Mucosa of descending colon (tissue), 3 donors: ENCODE results near the gene LLGL1. TPM values are rescaled to one million over a fixed set of nuclear protein-coding genes. Genes with fewer than 3 reads are reported as not detected.

Source experiments
- ATAC-seq: fragments of 200-7000 bp; cut with Tn5 transposase; one replicate; pipeline ENCODE4 v1.9.1; 2020; ENCODE audit warnings: mild to moderate bottlenecking, moderate library complexity
- DNase-seq, 3 donors: peaks; one replicate each; pipeline ENCODE4 v3.0.0-alpha.2; 2020
- H3K36me3 ChIP-seq: fragments of 200-600 bp; one replicate; pipeline ENCODE4 v1.8.0; 2021; ENCODE audit warnings: low read depth, mild to moderate bottlenecking
- H3K4me1 ChIP-seq: fragments of 200-600 bp; one replicate; pipeline ENCODE4 v1.8.0; 2021; ENCODE audit warnings: low read depth, mild to moderate bottlenecking
- H3K4me3 ChIP-seq: fragments of 200-600 bp; one replicate; pipeline ENCODE4 v1.8.0; 2021; ENCODE audit warnings: mild to moderate bottlenecking
- H3K9me3 ChIP-seq: fragments of 200-600 bp; one replicate; pipeline ENCODE4 v1.8.0; 2021; ENCODE audit warnings: mild to moderate bottlenecking
- intact Hi-C, 2 donors: fragments of 100-400 bp; cut with DNase I in 1 of 2; cut with micrococcal nuclease in 1 of 2; formaldehyde crosslinking; loops; one replicate each; pipeline versions ENCODE4 v1.11.0 to v1.11.1; 2022; cut with DNase I, micrococcal nuclease
- total RNA-seq, 3 donors: library from RNA; stranded (reverse); fragmentation: NEBNext Ultra II Directional in 2 of 3; extraction: Animal tissue kit (Norgen Biotek cat#: 25700) in 2 of 3; gene quantifications; one replicate each; pipeline versions ENCODE4 v1.2.1 to v1.2.4, GENCODE V29; 2021 to 2023
- TF ChIP-seq, protein P1 (sequence below): fragments of 200-600 bp; IDR thresholded peaks from one replicate; pipeline ENCODE4 v1.8.0; 2022; ENCODE audit warnings: antibody characterized with exemption, mild to moderate bottlenecking
- donor health status: DM: no; HTN: no; CAD: no; lungs with moderate emphysema.
- donor health status: DM: no; HTN: no; CAD: no.
- donor health status: DM: no; HTN: yes; CAD: no.

The LLGL1 gene
- total RNA-seq, 3 donors from 2014 or later = 6.7 to 15.1 (median 10.3) TPM

DNA sequence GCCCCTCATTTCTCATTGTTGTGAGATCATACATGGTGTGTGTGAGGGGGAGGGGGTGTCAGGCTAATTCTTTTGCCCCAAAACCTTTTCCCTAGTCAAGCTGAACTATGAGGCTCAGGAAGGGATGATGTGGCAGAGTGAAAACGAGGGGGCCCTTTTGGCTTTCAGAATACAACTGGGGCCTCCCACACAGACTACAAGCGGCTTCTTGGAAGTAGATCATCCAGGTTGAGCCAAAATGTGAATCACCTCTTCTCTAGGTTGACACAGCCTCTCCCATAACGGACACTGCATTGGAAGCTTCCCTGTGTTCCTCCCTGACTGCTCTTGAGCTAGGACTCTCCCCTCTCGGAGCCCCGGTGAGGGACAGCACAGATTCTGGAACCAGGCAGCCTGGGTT lies 44.1 kb upstream of the LLGL1 start:
- intact Hi-C loops = no loop called here

DNA sequence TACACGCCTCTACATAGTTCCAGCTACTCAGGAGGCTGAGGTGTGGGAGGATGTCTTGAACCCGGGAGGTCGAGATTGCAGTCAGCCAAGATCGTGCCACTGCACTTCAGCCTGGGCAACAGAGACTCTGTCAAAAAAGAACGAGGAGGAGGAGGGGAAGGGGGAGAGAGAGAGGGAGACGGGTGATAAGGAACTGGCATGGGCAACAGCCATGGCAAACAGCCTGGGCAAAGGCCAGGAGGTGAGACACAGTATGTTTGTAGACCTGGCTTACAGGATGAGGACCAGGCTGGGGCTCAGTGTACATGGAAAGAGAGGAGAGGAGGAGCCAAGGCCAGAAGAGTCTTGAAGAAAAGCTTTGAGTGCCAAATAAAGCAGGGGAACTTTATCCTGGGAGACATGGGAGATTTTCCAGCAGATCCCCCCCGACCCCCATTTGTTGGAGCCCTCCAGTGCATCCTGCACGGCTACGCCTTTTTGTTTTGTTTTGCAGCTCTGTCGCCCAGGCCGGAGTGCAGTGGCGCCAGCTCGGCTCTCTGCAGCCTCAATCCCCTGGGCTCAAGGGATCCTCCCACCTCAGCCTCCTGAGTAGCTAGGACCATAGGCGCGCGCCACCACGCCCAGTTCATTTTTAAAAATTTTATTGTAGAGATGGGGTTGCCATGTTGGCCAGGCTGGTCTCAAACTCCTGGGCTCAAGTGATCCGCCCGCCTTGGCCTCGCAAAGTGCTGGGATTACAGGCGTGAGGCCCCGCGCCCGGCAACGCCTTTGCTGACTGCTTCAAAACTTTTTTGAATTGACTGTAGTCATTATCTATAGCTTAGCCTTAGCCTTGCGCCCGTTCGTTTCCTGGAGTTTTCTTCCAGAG lies 43.1 kb upstream of the LLGL1 start:
- ATAC-seq (peak; percentile 11), DNase-seq (peak; percentile 60 to 62 (median 60))
- peak overlapping the region; percentile 75 for H3K4me3 ChIP-seq
- peaks cover 33% of the 10 kb centered on the region for H3K4me1 ChIP-seq
- intact Hi-C loops = no loop called here
- peaks cover 5% of the 10 kb centered on the region for H3K36me3 ChIP-seq
- no peaks in the 10 kb centered on the region for H3K9me3 ChIP-seq
- TF ChIP-seq, protein P1, sequence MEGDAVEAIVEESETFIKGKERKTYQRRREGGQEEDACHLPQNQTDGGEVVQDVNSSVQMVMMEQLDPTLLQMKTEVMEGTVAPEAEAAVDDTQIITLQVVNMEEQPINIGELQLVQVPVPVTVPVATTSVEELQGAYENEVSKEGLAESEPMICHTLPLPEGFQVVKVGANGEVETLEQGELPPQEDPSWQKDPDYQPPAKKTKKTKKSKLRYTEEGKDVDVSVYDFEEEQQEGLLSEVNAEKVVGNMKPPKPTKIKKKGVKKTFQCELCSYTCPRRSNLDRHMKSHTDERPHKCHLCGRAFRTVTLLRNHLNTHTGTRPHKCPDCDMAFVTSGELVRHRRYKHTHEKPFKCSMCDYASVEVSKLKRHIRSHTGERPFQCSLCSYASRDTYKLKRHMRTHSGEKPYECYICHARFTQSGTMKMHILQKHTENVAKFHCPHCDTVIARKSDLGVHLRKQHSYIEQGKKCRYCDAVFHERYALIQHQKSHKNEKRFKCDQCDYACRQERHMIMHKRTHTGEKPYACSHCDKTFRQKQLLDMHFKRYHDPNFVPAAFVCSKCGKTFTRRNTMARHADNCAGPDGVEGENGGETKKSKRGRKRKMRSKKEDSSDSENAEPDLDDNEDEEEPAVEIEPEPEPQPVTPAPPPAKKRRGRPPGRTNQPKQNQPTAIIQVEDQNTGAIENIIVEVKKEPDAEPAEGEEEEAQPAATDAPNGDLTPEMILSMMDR = no peak

More for the DNA sequence above, 44.1 kb upstream of the LLGL1 start:
- no peak overlapping the region for H3K4me3 ChIP-seq
- H3K4me1 ChIP-seq = peaks cover 24% of the 10 kb centered on the region
- DNase-seq (no peak), ATAC-seq (no peak)
- no peaks in the 10 kb centered on the region for H3K9me3 ChIP-seq
- TF ChIP-seq, protein P1 = no peak
- peaks cover 5% of the 10 kb centered on the region for H3K36me3 ChIP-seq

DNA sequence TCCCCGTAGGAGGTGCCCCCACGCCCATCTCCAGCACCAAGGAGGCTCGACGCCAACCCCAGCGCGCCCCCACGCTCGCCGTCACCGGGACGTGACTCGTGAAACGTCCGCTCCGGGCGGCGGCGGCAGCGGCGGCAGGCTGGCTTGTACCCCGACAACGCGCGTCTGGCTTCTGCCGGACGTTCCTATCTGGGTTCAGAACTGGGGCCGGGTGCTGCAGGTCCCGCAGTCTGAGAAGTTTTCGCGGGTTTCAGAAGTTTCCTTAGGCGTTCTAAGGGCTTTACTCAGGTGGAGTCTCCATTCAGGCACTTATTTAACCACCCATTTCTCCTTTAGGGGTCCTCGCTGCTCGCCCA lies 42.5 kb upstream of the LLGL1 start:
- TF ChIP-seq, protein P1 = peak; percentile 6
- H3K4me1 ChIP-seq = peaks cover 40% of the 10 kb centered on the region
- peaks cover 5% of the 10 kb centered on the region for H3K36me3 ChIP-seq
- H3K4me3 ChIP-seq = peak overlapping the region; percentile 75
- intact Hi-C loops = no loop called here
- peak; percentile 53 for ATAC-seq
- DNase-seq = peak; percentile 86 to 92 (median 92)
- no peaks in the 10 kb centered on the region for H3K9me3 ChIP-seq

DNA sequence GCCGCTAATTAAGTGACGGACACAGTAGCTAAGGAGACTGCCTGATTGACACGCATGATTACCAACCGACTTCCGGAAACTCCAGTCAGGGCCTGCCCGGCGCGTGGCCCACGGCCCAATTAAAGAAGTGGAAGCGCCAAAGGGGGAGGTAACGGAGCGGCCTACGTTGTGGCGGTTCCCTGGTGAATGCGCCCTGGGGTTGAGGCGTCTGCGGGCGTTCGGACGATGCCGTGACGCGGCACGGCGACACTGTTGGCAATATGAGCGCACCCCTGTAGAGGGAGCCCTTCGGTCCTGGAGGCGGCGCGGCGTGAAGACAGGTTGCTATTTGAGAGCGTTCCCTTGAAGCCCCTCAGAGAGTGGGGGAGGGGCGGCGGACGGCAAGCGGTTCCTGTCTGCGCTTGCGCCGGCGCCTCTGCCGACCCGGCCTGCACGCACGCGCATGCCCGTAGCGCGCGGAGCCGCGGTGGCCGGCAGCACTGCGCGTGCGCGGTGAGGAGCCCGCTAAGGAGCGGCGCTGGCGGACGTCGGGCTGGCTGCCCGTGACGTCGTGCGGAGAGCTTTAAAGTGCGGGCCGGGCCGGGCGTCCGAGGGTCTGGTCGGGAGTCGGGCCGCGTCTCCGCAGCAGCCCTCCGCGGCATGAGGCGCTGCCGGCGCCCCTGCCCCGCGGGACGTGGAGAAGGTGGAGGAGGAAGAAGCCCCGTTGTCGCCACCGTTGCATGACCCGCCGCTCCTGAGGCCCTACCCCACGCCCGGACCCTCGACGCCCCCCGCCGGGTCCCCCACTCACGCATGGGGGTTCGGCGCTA lies 41.9 kb upstream of the LLGL1 start, which contains the start of gene ALKBH5:
Gene ALKBH5 (plus strand): TSS at position 495 of the 809 bp plus-strand sequence. CDS start 416 bp downstream, outside the sequence.
- ATAC-seq = peak; percentile 89
- TF ChIP-seq, protein P1 = no peak
- H3K4me3 ChIP-seq = peak within 1 kb of the TSS; percentile 75
- peaks cover 45% of the 10 kb centered on the region for H3K4me1 ChIP-seq
- intact Hi-C loops = no loop called here
- peaks cover 5% of the 10 kb centered on the region for H3K36me3 ChIP-seq
- no peaks in the 10 kb centered on the region for H3K9me3 ChIP-seq
- peak; percentile 96 to 98 (median 97) for DNase-seq

DNA sequence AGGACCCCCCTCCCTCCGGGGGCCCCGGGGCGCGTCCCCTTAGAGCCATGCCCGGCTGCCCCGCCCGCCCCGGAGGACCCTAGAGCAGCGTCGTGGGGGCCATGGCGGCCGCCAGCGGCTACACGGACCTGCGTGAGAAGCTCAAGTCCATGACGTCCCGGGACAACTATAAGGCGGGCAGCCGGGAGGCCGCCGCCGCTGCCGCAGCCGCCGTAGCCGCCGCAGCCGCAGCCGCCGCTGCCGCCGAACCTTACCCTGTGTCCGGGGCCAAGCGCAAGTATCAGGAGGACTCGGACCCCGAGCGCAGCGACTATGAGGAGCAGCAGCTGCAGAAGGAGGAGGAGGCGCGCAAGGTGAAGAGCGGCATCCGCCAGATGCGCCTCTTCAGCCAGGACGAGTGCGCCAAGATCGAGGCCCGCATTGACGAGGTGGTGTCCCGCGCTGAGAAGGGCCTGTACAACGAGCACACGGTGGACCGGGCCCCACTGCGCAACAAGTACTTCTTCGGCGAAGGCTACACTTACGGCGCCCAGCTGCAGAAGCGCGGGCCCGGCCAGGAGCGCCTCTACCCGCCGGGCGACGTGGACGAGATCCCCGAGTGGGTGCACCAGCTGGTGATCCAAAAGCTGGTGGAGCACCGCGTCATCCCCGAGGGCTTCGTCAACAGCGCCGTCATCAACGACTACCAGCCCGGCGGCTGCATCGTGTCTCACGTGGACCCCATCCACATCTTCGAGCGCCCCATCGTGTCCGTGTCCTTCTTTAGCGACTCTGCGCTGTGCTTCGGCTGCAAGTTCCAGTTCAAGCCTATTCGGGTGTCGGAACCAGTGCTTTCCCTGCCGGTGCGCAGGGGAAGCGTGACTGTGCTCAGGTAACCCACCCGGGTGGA lies 41.0 kb upstream of the LLGL1 start:
- DNase-seq (peak; percentile 59 to 82 (median 65)), ATAC-seq (peak; percentile 1)
- H3K36me3 ChIP-seq = peaks cover 5% of the 10 kb centered on the region
- intact Hi-C loops = no loop called here
- H3K4me3 ChIP-seq = peak overlapping the region; percentile 75
- TF ChIP-seq, protein P1 = no peak
- peaks cover 45% of the 10 kb centered on the region for H3K4me1 ChIP-seq
- H3K9me3 ChIP-seq = no peaks in the 10 kb centered on the region
